ENCODE data around the gene GLRX5.

- TF ChIP-seq CTCF (IDR thresholded peaks at IDR 0.05): no peak
- no peak for TF ChIP-seq POLR2A (IDR thresholded peaks at IDR 0.05)
Measured at GRCh38 chr14:95543021-95543420, 8.2 kb downstream of the GLRX5 start.
